Measurements from ENCODE around the gene SLCO6A1. TPM values are rescaled to one million over a fixed set of nuclear protein-coding genes. Genes with fewer than 3 reads are reported as not detected.

SLCO6A1 gene
- total RNA-seq, 1 donor from 2014 or later: not detected

DNA sequence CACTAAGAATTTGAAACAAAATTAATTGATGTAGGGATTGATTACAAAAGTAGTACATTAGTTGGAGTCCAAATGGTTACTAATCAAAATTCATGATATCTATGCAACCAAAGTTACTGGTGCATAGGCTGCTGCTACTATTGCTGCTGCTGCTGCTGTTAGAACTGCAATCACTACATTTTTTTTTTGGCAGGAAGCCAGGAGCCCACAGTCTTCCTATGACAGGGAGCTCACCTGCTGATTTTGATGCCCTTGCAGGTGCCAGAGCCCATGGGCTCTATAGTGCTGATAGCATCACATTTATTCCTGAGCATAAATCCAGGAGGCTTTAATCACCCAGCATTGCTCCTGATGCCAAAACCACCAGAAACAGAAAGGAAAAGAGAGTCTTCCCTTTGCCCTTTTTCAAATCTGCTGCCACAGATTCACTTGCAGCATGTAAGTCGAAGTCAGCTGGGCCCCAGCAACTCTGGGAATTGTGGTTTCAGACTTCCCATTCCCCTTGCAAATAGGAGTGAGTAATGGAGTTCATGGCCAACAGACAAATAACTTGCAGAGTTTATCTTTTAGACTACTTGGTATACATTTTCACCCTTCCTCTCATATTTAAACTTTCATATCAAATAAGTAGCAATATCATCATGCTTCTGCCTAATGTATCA is 17.6 kb downstream of the SLCO6A1 start:
- DNase-seq (ENCODE audit: low spot score) (no peak), ATAC-seq (no peak)

DNA sequence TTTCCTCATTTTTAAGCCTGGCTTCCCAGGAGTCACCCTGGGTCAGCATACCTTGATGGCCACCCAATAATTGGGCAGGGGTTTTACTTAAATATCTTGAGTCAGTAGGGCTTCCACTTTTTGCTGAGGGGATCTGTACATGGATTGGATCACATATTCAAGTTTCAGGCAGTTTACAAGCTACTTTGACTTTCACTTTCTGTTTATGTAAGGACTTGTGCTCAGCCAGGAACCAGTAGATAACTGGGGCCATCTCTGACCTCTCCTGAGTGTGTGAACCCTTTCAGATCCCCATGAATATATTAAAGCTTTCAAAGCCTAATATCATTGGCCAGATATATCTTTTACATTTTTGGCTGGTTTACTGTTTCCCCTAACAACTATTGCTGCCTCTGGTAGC is 45.1 kb downstream of the SLCO6A1 start:
- DNase-seq (ENCODE audit: low spot score): no peak
- peak; percentile 90 for ATAC-seq

DNA sequence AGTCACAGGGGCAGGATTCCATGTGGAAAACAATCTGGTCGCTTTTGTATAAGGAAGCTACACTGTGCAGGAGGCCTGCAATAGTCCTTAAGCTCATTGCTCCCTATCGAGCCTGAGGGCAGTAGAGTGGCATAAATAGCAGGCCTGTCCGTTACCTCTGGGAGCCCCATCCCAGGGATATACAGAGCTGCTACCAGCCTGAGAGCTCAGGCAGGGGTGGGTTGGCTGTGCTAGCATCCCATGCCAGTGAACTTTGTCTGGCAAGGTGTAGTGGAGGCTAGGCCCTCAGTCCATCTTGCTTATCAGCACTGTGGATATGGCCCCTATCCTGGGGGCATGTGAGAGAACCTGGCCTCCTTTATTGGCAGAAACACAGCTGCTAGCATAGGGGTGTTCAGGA is 47.7 kb downstream of the SLCO6A1 start:
- no peak for ATAC-seq

DNA sequence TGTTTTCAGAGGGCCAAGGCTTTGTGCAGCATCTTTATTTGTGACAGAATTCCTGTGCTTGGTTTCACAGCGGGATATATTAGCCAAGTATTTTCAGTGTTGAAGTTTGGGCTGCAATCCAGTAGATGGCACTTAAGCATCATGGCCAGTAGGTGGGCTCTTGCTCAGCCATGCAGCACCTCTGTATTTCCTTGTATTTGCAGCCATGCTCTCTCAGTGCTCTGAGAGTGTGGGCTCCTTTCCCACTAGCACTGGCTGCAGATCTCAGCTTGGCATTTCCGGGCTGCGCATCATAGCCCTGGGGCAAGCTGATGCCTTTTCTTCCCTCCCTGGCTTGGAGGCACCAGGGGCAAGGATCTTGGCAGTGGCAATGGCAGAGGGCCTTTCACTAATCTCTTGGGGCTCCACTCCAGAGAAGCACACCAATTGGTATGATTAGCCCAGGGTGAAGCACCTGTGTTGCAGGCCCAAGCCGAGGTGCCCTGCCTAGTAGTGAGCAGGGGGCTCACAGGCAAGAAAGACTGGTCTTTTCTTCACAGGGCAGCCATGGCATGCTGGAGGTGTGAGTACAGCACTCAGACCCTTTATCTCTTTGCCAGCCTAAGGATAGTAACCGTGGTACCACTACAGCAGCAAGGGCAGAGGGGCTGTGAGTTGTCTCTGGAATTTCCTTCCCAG is 48.3 kb downstream of the SLCO6A1 start:
- DNase-seq (ENCODE audit: low spot score) (no peak), ATAC-seq (peak; percentile 34)

More for the DNA sequence above, 47.7 kb downstream of the SLCO6A1 start:
- no peak for DNase-seq (ENCODE audit: low spot score)

DNA sequence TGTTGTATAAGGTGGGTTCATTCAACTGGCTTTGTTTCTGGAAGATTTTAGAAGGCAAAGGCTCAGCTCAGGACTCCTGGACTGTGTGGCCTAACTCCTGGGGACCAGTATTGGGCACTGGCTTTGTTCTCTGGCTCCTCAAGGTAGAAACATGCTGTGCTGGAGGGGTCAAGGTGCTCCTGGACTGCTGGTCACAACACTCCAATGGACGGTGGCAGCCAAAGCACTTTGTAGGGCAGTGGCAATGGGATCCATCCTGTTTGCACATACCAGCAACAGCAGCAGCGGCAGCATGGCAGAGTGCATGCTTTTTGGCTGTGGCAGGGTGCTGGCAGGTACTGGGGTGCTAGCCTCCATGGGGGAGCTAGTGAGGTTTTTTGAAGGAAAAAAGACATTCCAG is 65.3 kb downstream of the SLCO6A1 start:
- ATAC-seq (no peak), DNase-seq (ENCODE audit: low spot score) (no peak)

DNA sequence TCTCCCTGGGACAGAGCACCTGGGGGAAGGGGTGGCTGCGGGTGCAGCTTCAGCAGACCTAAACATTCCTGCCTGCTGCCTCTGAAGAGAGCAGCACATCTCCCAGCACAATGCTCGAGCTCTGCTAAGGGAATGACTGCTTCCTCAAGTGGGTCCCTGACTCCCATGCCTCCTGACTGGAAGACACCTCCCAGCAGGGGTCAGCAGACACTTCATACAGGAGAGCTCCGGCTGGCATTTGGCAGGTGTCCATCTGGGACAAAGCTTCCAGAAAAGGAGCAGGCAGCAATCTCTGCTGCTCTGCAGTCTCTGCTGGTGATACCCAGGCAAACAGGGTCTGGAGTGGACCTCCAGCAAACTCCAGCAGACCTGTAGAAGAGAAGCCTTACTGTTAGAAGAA is 77.2 kb downstream of the SLCO6A1 start:
- DNase-seq (ENCODE audit: low spot score) (peak; percentile 50), ATAC-seq (no peak)

DNA sequence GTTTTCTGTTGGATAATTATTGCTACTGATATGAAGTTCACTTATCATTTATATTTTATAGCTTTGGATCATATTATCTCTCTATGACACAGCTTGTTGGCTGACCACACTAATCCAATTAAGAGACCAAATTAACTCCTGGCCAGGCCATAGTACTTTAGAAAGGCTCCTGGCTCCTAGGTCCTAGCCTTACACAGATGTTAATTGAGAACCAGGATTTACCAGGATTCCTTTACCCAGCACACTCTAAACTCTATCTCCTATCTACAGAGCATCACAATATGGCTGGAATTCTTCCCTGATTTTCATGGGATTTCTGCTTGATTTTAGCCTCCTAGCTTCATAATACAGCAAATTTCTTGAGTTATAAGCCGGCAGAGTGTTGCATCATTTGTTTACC is 80.3 kb downstream of the SLCO6A1 start:
- ATAC-seq (no peak), DNase-seq (ENCODE audit: low spot score) (no peak)

DNA sequence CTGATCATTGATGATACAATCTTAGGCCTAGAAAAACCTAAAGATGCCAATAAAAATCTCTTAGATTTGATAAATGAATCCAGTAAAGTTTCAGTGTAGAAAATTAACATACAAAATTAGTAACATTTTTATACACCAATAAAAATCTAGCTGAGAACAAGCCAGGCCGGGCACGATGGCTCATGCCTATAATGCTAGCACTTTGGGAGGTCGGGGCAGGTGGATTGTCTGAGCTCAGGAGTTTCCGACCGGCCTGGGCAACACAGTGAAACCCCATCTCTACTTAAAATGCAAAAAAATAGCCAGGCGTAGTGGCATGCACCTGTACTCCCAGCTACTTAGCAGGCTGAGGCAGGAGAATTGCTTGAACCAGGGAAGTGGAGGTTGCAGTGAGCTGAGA is 84.4 kb downstream of the SLCO6A1 start:
- DNase-seq (ENCODE audit: low spot score) (no peak), ATAC-seq (no peak)

DNA sequence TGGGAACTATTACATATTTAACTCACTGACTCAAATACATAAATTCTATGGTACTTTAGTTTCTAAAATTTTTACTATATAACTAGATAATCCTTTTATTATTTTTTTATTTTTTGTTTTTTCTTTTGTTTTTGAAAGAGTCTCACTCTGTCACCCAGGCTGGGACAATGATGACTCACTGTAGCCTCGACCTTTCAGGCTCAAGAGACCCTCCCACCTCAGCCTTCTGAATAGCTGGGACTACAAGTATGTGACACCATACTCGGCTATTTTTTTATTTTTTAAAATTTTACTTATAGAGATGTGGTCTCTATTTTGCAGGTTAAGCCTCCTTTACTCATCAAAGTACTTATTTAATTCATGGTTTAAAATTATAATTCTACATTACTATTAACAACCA is 110.6 kb downstream of the SLCO6A1 start:
- no peak for DNase-seq (ENCODE audit: low spot score)
- ATAC-seq: no peak

DNA sequence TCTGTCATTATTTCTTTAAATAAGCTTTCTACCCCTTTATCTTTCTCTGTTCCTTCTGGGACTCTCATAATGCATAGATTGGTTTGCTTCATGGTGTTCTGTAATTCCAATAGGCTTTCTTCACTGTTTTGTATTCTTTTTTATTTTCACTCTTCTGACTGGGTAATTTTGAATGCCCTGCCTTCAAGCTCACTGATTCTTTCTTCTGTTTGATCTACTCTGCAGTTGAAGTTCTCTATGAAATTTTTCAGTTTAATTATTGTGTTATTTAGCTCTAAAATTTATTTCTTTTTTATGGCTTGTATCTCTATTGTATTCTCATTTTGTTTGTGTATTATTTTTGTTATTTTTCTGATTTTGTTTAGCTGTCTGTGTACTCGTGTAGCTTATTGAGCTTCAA is 113.4 kb downstream of the SLCO6A1 start:
- DNase-seq (ENCODE audit: low spot score): no peak
- no peak for ATAC-seq

DNA sequence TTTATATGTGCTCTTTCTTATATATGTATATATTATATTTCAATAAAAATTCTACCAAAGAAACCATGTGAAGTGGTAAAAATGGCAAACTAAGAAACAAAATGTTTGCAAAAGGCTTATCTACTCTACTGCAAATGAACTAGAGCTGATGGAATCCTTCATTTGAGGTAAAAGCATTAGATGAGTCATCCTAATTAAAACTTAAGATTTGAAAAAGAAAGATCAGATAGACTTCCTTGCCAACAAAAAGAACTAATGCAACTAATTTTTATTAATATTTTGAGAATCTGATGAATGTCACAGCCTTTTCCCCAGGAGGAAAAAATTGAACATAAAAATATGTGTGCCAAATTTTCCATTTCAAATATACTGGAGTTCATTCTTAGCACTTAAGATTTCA is 118.6 kb downstream of the SLCO6A1 start:
- no peak for ATAC-seq
- DNase-seq (ENCODE audit: low spot score): no peak

DNA sequence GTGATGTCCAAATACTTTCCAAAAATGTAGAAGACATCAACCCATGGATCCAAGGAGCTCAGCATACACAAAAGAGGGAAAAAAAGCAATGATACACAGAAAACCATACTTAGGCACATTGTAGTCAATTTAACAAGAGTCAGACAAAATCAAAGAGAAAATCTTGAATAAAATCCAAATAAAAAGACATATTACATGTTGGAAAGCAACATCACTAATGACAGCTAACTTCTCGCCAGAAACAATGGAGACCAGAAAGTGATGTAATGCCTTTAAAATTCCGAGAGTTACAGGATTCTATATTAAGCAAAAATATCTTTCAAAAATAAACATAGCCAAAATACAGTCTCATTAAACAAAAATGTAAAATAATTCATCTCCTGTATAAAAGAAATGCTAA is 122.9 kb downstream of the SLCO6A1 start:
- ATAC-seq (no peak), DNase-seq (ENCODE audit: low spot score) (no peak)

DNA sequence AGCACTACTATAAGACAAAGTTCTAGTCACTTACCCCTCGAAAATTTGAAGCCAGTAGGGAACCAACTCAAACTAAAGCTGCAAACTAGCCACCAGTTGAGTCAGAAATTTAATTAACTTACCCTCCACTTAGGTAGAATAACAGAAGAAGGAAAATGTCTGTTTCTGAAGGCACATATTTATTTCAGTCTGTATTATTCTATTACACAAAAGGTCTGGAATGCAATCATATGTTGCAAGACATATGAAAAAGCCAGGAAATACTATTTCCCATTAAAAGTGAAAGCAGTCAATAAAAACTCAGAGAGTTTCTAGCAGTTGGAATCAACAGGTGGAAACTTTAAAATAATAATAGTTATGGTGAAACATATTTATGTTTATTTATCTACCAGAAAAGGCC is 123.5 kb downstream of the SLCO6A1 start:
- ATAC-seq (no peak), DNase-seq (ENCODE audit: low spot score) (no peak)

DNA sequence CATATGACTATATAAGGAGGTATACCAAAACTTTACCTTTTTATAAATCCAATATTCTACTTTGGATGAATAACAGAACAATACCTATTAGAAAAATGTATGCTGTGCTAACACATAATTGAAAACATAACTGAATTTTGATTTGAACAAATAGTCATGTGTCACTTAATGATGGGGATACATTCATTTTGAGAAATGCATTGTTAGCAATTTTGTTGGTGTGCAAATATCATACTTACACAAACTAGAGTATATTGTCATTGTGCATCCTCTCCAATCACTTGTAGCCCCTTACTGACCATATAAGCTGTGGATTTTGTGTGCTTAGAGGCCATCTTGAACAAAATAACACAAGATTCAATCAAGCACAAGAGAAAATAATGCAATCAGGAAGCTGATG is 130.4 kb downstream of the SLCO6A1 start:
- DNase-seq (ENCODE audit: low spot score) (no peak), ATAC-seq (no peak)

DNA sequence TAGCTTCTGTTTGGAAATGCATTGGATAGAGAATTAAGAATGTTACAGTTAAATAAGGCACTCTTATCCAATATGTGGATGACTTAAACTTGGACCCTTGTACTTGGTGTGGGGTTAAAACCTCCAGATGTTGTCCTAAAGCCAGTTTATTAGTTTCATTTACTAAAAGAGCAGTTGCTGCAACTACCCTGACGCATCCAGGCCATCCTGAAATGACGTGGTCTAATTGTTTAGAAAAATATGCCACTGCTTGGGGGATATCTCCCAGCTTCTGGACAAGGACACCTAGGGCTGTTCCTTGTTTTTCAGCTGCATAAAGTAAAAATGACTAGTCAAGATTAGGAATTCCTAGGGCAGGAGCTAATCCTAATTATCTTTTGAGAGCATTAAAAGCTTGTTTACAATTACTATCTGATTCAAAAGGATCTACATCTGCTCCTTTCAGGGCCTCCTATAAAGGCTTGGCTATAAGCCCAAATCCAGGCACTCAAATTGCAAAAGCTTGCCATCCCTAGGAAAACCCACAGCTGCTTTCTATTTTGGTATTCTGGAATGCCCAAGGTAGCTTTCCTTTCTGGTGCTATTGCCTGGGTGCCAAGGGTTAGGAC is 157.0 kb downstream of the SLCO6A1 start:
- ATAC-seq: no peak
- DNase-seq (ENCODE audit: low spot score): no peak

DNA sequence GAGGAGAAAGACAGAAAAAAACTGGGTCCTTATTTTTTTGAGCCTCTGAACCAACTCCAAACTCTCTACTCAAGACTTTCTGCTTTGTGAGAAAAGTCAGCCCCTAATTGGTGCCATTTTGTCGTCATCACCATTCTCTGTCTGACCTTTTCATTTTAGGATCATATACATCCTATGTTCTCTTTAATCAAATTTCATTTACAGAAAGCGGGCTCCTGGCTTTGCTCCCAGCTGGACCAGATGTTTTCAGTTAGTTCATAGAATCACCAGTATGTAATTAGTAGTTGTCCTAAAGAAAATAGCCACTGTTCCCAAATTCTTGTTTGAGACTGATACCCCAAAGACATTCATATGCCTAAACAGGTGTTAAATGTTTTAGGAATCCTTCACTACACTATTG is 174.1 kb downstream of the SLCO6A1 start:
- ATAC-seq: no peak
- DNase-seq (ENCODE audit: low spot score): no peak

Other genes with a start within 250 kb of the SLCO6A1 start
- gene SLCO4C1, start 202.7 kb downstream of the SLCO6A1 start, total RNA-seq: 4.0 TPM

Measured in left lobe of liver (tissue), 2 donors.